Esophagus squamous epithelium (tissue), 4 donors: Measurements from ENCODE around the gene PDZRN3.

ENCODE experiments used
- POLR2A ChIP-seq, 4 donors: fragments of 450-650 bp; IDR thresholded peaks; one replicate each; pipeline ENCODE4 v1.6.1; 2017; ENCODE audit warnings: antibody characterized with exemption in 4 of 4, mild to moderate bottlenecking in 4 of 4, moderate library complexity in 3 of 4
- TF ChIP-seq, protein P1 (sequence below), 6 experiments: fragments of 450-650 bp in 4 of 6; fragments of 200-600 bp in 2 of 6; sonication (generic) in 2 of 6; IDR thresholded peaks; one replicate each; pipeline ENCODE4 v1.5.1; 2016 to 2019; ENCODE audit warnings: antibody characterized with exemption in 6 of 6, mild to moderate bottlenecking in 4 of 6, moderate library complexity in 4 of 6

GRCh38 chr3:73536336-73536895 is 88.3 kb downstream of the PDZRN3 start:
- TF ChIP-seq, protein P1, sequence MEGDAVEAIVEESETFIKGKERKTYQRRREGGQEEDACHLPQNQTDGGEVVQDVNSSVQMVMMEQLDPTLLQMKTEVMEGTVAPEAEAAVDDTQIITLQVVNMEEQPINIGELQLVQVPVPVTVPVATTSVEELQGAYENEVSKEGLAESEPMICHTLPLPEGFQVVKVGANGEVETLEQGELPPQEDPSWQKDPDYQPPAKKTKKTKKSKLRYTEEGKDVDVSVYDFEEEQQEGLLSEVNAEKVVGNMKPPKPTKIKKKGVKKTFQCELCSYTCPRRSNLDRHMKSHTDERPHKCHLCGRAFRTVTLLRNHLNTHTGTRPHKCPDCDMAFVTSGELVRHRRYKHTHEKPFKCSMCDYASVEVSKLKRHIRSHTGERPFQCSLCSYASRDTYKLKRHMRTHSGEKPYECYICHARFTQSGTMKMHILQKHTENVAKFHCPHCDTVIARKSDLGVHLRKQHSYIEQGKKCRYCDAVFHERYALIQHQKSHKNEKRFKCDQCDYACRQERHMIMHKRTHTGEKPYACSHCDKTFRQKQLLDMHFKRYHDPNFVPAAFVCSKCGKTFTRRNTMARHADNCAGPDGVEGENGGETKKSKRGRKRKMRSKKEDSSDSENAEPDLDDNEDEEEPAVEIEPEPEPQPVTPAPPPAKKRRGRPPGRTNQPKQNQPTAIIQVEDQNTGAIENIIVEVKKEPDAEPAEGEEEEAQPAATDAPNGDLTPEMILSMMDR (IDR thresholded peaks at IDR 0.05): no peak
- no peak for TF ChIP-seq POLR2A (IDR thresholded peaks at IDR 0.05)
